ENCODE results near the gene CLPTM1. TPM values are rescaled to one million over a fixed set of nuclear protein-coding genes. Genes with fewer than 3 reads are reported as not detected.

Gene CLPTM1
- total and polyA plus RNA-seq, 9 of the 15 experiments (the other 6 are each of a cell fraction or from before 2014, with no cell fraction given), result 0.37 to 96.0 (median 27.5) TPM

DNA sequence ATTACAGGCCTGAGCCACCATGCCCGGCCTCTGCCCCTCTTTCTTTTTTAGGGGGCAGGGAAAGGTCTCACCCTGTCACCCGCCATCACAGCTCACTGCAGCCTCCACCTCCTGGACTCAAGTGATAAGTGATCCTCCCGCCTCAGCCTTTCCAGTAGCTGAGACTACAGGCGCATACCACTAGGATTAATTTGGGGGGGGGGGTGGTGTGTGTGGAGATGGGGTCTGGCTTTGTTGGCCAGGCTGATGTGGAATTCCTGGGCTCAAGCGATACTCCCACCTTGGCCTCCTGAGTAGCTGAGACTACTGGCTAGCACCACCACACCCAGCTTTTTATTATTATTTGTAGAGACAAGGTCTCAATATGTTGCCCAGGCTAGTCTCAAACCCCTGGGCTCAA is 45.4 kb upstream of the CLPTM1 start:
- WGBS (ENCODE audit: insufficient coverage, low coverage, missing lambda C conversion rate), result 16% methylated on average over 3 of the region's 5 CpGs
- in situ Hi-C loops (cut with MboI), result loop anchor here (5.0 kb wide), 1 partner anchor 43 kb away; no protein-coding TSS in a partner anchor
- ChIA-PET CTCF (ENCODE audit: low intra/inter-chr PET ratio) (no interaction called here), POLR2A (interaction anchor here (0.7 to 1.3 kb wide), 5 partner anchors 17 to 386 kb away, joined by 3 to 4 read pairs (median 3); no protein-coding TSS in a partner anchor)
- Histone ChIP-seq H3K9me1 (ENCODE audit: control insufficient read depth, insufficient read depth, low read length) (no peaks in the 10 kb centered on the region), H3K79me2 (ENCODE audit: control insufficient read depth, insufficient read depth, low read length) (no peaks in the 10 kb centered on the region), H3K27me3 (ENCODE audit: control insufficient read depth in 2 of 2, insufficient read depth in 2 of 2, low read length in 2 of 2) (no peaks in the 10 kb centered on the region), H3K27ac (ENCODE audit: extremely low read depth, low read depth, low read length) (peak overlapping the region; percentile 51; the same call in 1 of the 3 replicates), H3K4me2 (ENCODE audit: insufficient read depth, low read length) (peak overlapping the region; percentile 39; the same call in 1 of the 2 replicates), H4K20me1 (replicated peaks; ENCODE audit: control insufficient read depth, insufficient read depth, low read length) (no peaks in the 10 kb centered on the region), H3K36me3 (ENCODE audit: control insufficient read depth, insufficient read depth, low read length) (peaks cover 20% of the 10 kb centered on the region; the same call in 1 of the 3 replicates), H3K4me3 (no peak overlapping the region), H3K9ac (ENCODE audit: insufficient read depth in 1 of 2, low read depth in 2 of 2, low read length in 2 of 2) (peak overlapping the region in 1 of 2 experiments; percentile 32; a peak in 1 of 4 replicates), H2AFZ (ENCODE audit: low read depth, low read length) (peak overlapping the region; percentile 7; the same call in 1 of the 2 replicates), H3K9me3 (replicated peaks; ENCODE audit: control insufficient read depth, insufficient read depth, low read depth, low read length) (no peaks in the 10 kb centered on the region), H3K4me1 (replicated peaks in 1 of 2; ENCODE audit: control insufficient read depth in 2 of 2, insufficient read depth in 2 of 2, low read length in 2 of 2) (peaks cover 49 to 93% of the 10 kb centered on the region in 2 experiments)
- FAIRE-seq (peak; percentile 48), ATAC-seq (no peak), DNase-seq (ENCODE audit: extremely low read depth in 1 of 4, low spot score in 3 of 4) (peak in 1 of 4 experiments; percentile 68)
- no TSS peak for BruUV-seq (replicated peaks)
- intact Hi-C loops (cut with micrococcal nuclease), result no loop called here
- TF ChIP-seq JUND (IDR thresholded peaks at IDR 0.05; ENCODE audit: borderline replicate concordance, low read depth, low read length) (0 out of 2 replicates have a peak, but pooled peaks have one; percentile 12), JUND (tag; IDR thresholded peaks at IDR 0.05; ENCODE audit: borderline replicate concordance, low read depth, low read length) (no peak; the same call in 2 of the 3 replicates), ETV1 (tag; conservative IDR thresholded peaks at IDR 0.05; ENCODE audit: low read depth) (no peak), TAL1 (IDR thresholded peaks at IDR 0.05) (peak; percentile 26; the same call in 1 of the 2 replicates), ZNF140 (CRISPR knock-in tag; IDR thresholded peaks at IDR 0.05) (no peak), ZNF121 (CRISPR knock-in tag; conservative IDR thresholded peaks at IDR 0.05) (peak; percentile 89), RCOR1 (IDR thresholded peaks at IDR 0.05; ENCODE audit: borderline replicate concordance in 1 of 2, low read depth in 2 of 2, low read length in 2 of 2) (peak in 1 of 2 experiments; percentile 12; a peak in 1 of 4 replicates), NCOR1 (IDR thresholded peaks at IDR 0.05) (0 out of 2 replicates have a peak, but pooled peaks have one; percentile 15), ZNF57 (CRISPR knock-in tag; IDR thresholded peaks at IDR 0.05) (no peak), MTA2 (IDR thresholded peaks at IDR 0.05; ENCODE audit: low read depth) (no peak), POLR2AphosphoS5 (IDR thresholded peaks at IDR 0.05; ENCODE audit: control insufficient read depth, insufficient read depth, low read depth, low read length) (0 out of 2 replicates have a peak, but pooled peaks have one; percentile 20), MEIS2 (IDR thresholded peaks at IDR 0.05; ENCODE audit: partially characterized antibody) (peak; percentile 31), TCF7 (IDR thresholded peaks at IDR 0.05; ENCODE audit: borderline replicate concordance) (no peak), ZBTB2 (IDR thresholded peaks at IDR 0.05) (peak; percentile 13; the same call in 1 of the 2 replicates), TFAM (CRISPR knock-in tag; conservative IDR thresholded peaks at IDR 0.05) (no peak), FOXK2 (conservative IDR thresholded peaks at IDR 0.05 in 1 of 2, IDR thresholded peaks at IDR 0.05 in 1 of 2; ENCODE audit: low read depth in 2 of 2) (peak in 1 of 2 experiments; percentile 76; a peak in 2 of 4 replicates), CBFB (CRISPR knock-in tag; IDR thresholded peaks at IDR 0.05) (no peak), CBX3 (IDR thresholded peaks at IDR 0.05; ENCODE audit: borderline replicate concordance in 1 of 2, low read length in 2 of 2) (peak in 1 of 2 experiments; percentile 17; a peak in 1 of 3 replicates)
- TF ChIP-seq, protein P1, sequence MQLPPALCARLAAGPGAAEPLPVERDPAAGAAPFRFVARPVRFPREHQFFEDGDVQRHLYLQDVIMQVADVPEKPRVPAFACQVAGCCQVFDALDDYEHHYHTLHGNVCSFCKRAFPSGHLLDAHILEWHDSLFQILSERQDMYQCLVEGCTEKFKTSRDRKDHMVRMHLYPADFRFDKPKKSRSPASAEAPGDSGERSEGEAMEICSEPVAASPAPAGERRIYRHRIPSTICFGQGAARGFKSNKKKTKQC (CRISPR knock-in tag; IDR thresholded peaks at IDR 0.05), result 0 out of 2 replicates have a peak, but pooled peaks have one; percentile 27
- TF ChIP-seq, protein P2, sequence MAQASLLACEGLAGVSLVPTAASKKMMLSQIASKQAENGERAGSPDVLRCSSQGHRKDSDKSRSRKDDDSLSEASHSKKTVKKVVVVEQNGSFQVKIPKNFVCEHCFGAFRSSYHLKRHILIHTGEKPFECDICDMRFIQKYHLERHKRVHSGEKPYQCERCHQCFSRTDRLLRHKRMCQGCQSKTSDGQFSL (CRISPR knock-in tag; IDR thresholded peaks at IDR 0.05), result peak; percentile 87
- TF ChIP-seq, protein P2 (tag; IDR thresholded peaks at IDR 0.05), result peak in 1 of 2 experiments; percentile 76; a peak in 2 of 4 replicates

All from K562 (cell line).